AG10803 (cell line): ENCODE data around the gene ESPNL.

Experiments
- DNase-seq: peaks from one replicate; pipeline ENCODE4 v3.0.0; 2010; ENCODE audit warnings: low read depth
- H3K4me3 ChIP-seq: 2 replicates; pipeline ENCODE4 v1.5.1; 2011; ENCODE audit warnings: mild to moderate bottlenecking, low read length, control low read depth
- CTCF ChIP-seq: conservative IDR thresholded peaks from 2 replicates; pipeline ENCODE4 v1.5.1; 2011; ENCODE audit warnings: mild to moderate bottlenecking, low read length, control low read depth, inconsistent platforms

Gene ESPNL

GRCh38 chr2:238129166-238130010, 29.2 kb downstream of the ESPNL start:
- no peak overlapping the region for H3K4me3 ChIP-seq
- DNase-seq, result no peak
- TF ChIP-seq CTCF, result no peak

GRCh38 chr2:238130111-238130695, 30.1 kb downstream of the ESPNL start:
- no peak for DNase-seq
- TF ChIP-seq CTCF, result no peak
- H3K4me3 ChIP-seq, result no peak overlapping the region

- no peak overlapping the region for H3K4me3 ChIP-seq
- no peak for TF ChIP-seq CTCF
- no peak for DNase-seq
Observed at GRCh38 chr2:238130696-238131628, 30.8 kb downstream of the ESPNL start.

- no peak for DNase-seq
- no peak for TF ChIP-seq CTCF
- no peak overlapping the region for H3K4me3 ChIP-seq
Observed at GRCh38 chr2:238131761-238132462, 31.8 kb downstream of the ESPNL start.

GRCh38 chr2:238132463-238133450, 32.6 kb downstream of the ESPNL start:
- H3K4me3 ChIP-seq, result no peak overlapping the region
- no peak for DNase-seq
- TF ChIP-seq CTCF, result no peak
